Measurements from ENCODE around the gene DCHS2.

DCHS2 gene

GRCh38 chr4:154320521-154320920 lies 171.1 kb downstream of the DCHS2 start:
- Histone ChIP-seq H4K12ac (ENCODE audit: low read depth, low read length) (no peak overlapping the region), H2AK5ac (ENCODE audit: low read length) (no peak overlapping the region), H3K27me3 (ENCODE audit: insufficient read depth, low read length) (no peaks in the 10 kb centered on the region), H3K4me2 (ENCODE audit: low read length) (no peak overlapping the region), H3K36me3 (ENCODE audit: control insufficient read depth in 1 of 2, insufficient read depth in 2 of 2, low read length in 2 of 2) (no peaks in the 10 kb centered on the region), H3K18ac (ENCODE audit: low read length) (no peak overlapping the region), H3K9me3 (ENCODE audit: insufficient read depth, low read depth, low read length) (no peaks in the 10 kb centered on the region), H3K14ac (ENCODE audit: low read length) (no peak overlapping the region), H3K4me3 (ENCODE audit: low read depth, low read length) (no peak overlapping the region), H3K23ac (ENCODE audit: low read length) (no peak overlapping the region), H3K9ac (ENCODE audit: low read length) (no peak overlapping the region), H3K4me1 (ENCODE audit: control insufficient read depth in 1 of 2, insufficient read depth in 2 of 2, low read length in 2 of 2) (no peaks in the 10 kb centered on the region), H2BK5ac (ENCODE audit: low read depth, low read length, poor library complexity) (no peak overlapping the region), H2BK120ac (ENCODE audit: insufficient read depth, low read length, poor library complexity) (no peak overlapping the region), H3K79me2 (ENCODE audit: control insufficient read depth, insufficient read depth, low read length, poor library complexity) (no peaks in the 10 kb centered on the region), H4K91ac (ENCODE audit: low read depth, low read length) (no peak overlapping the region), H2AFZ (ENCODE audit: insufficient read depth, low read length, poor library complexity) (no peak overlapping the region), H3K79me1 (ENCODE audit: low read length) (no peaks in the 10 kb centered on the region), H3K27ac (ENCODE audit: low read depth, low read length) (no peak overlapping the region), H2BK12ac (ENCODE audit: low read length) (no peak overlapping the region), H3K4ac (ENCODE audit: low read depth, low read length) (no peak overlapping the region), H4K8ac (ENCODE audit: low read depth, low read length) (no peak overlapping the region)
- no CpG with 5 or more reads among the region's 6 CpGs for WGBS (ENCODE audit: extremely low coverage, insufficient coverage, insufficient read length)
- no peak for DNase-seq

DNA sequence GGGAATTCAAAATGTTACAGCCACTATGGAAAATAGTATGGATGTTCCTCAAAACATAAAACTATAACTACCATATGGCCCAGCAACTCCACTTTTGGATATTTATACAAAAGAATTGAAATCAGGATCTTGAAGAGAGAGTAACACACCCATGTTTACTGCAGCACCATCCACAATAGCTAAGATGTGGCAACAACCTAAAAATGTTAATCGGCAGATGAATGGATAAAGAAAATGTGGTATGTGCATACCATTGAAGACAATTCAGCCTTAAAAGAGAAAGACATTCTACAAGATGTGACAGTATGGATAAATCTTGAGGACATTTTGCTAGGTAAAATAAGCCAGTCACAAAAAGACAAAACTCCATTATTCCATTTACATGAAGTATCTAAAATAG lies 171.9 kb downstream of the DCHS2 start:
- no peak overlapping the region for H4K12ac ChIP-seq (ENCODE audit: low read depth, low read length)
- no peak overlapping the region for H3K23ac ChIP-seq (ENCODE audit: low read length)
- no peak overlapping the region for H3K4me2 ChIP-seq (ENCODE audit: low read length)
- no peak overlapping the region for H2AFZ ChIP-seq (ENCODE audit: insufficient read depth, low read length, poor library complexity)
- H2BK5ac ChIP-seq (ENCODE audit: low read depth, low read length, poor library complexity): no peak overlapping the region
- H2BK12ac ChIP-seq (ENCODE audit: low read length): no peak overlapping the region
- H3K79me2 ChIP-seq (ENCODE audit: control insufficient read depth, insufficient read depth, low read length, poor library complexity): no peaks in the 10 kb centered on the region
- no peaks in the 10 kb centered on the region for H3K9me3 ChIP-seq (ENCODE audit: insufficient read depth, low read depth, low read length)
- WGBS (ENCODE audit: extremely low coverage, insufficient coverage, insufficient read length): no CpG with 5 or more reads among the region's 1 CpG
- no peak overlapping the region for H3K4ac ChIP-seq (ENCODE audit: low read depth, low read length)
- no peak overlapping the region for H3K4me3 ChIP-seq (ENCODE audit: low read depth, low read length)
- no peak overlapping the region for H3K14ac ChIP-seq (ENCODE audit: low read length)
- H3K18ac ChIP-seq (ENCODE audit: low read length): no peak overlapping the region
- no peak overlapping the region for H2AK5ac ChIP-seq (ENCODE audit: low read length)
- H3K4me1 ChIP-seq (ENCODE audit: control insufficient read depth in 1 of 2, insufficient read depth in 2 of 2, low read length in 2 of 2): no peaks in the 10 kb centered on the region
- DNase-seq: no peak
- H3K27ac ChIP-seq (ENCODE audit: low read depth, low read length): no peak overlapping the region
- no peak overlapping the region for H3K9ac ChIP-seq (ENCODE audit: low read length)
- H4K91ac ChIP-seq (ENCODE audit: low read depth, low read length): no peak overlapping the region
- H3K27me3 ChIP-seq (ENCODE audit: insufficient read depth, low read length): no peaks in the 10 kb centered on the region
- no peaks in the 10 kb centered on the region for H3K79me1 ChIP-seq (ENCODE audit: low read length)
- no peak overlapping the region for H4K8ac ChIP-seq (ENCODE audit: low read depth, low read length)
- no peaks in the 10 kb centered on the region for H3K36me3 ChIP-seq (ENCODE audit: control insufficient read depth in 1 of 2, insufficient read depth in 2 of 2, low read length in 2 of 2)
- no peak overlapping the region for H2BK120ac ChIP-seq (ENCODE audit: insufficient read depth, low read length, poor library complexity)

DNA sequence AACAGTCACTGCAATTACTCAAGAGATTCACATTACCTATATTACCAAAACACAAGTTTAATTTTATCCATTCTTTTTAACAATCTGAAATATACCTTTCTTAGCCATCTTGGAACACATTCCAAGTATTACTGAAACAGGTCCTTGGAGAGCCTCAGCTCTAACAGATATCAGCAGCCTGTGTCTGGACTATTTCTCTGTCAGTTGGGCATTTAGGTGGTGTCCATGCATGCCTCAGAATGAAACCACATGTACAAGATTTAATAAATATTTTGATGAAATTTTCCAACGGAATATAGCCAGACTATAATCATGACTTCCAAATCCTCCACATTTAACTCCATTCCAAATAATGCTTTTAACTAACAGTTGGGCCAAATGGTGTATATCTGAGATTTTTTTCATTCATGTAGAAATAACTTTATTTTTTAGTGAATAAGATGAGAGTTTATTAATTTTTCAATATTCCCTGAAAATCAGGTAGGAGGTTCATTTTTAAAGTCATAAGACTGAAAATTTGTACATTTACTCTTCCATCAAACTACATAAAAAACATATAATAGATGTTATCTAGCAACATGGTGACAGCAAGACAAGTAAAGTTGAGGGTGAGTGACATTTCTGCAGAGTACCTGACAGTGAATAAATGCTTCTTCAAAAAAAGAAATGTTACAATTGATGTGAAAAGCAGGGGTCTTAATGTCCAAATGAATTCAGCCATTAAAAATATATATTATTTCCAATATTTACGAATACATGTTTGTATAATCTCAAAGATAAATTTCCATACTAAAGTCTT lies 174.2 kb downstream of the DCHS2 start:
- Histone ChIP-seq H3K23ac (ENCODE audit: low read length) (no peak overlapping the region), H3K36me3 (ENCODE audit: control insufficient read depth in 1 of 2, insufficient read depth in 2 of 2, low read length in 2 of 2) (no peaks in the 10 kb centered on the region), H2AFZ (ENCODE audit: insufficient read depth, low read length, poor library complexity) (no peak overlapping the region), H4K8ac (ENCODE audit: low read depth, low read length) (no peak overlapping the region), H3K9ac (ENCODE audit: low read length) (no peak overlapping the region), H3K27me3 (ENCODE audit: insufficient read depth, low read length) (no peaks in the 10 kb centered on the region), H2BK5ac (ENCODE audit: low read depth, low read length, poor library complexity) (no peak overlapping the region), H3K79me1 (ENCODE audit: low read length) (no peaks in the 10 kb centered on the region), H3K18ac (ENCODE audit: low read length) (no peak overlapping the region), H3K27ac (ENCODE audit: low read depth, low read length) (no peak overlapping the region), H3K4me2 (ENCODE audit: low read length) (no peak overlapping the region), H3K4me1 (ENCODE audit: control insufficient read depth in 1 of 2, insufficient read depth in 2 of 2, low read length in 2 of 2) (no peaks in the 10 kb centered on the region), H4K91ac (ENCODE audit: low read depth, low read length) (no peak overlapping the region), H3K9me3 (ENCODE audit: insufficient read depth, low read depth, low read length) (no peaks in the 10 kb centered on the region), H3K4me3 (ENCODE audit: low read depth, low read length) (no peak overlapping the region), H4K12ac (ENCODE audit: low read depth, low read length) (no peak overlapping the region), H2BK12ac (ENCODE audit: low read length) (no peak overlapping the region), H3K4ac (ENCODE audit: low read depth, low read length) (no peak overlapping the region), H3K79me2 (ENCODE audit: control insufficient read depth, insufficient read depth, low read length, poor library complexity) (no peaks in the 10 kb centered on the region), H2BK120ac (ENCODE audit: insufficient read depth, low read length, poor library complexity) (no peak overlapping the region), H2AK5ac (ENCODE audit: low read length) (no peak overlapping the region), H3K14ac (ENCODE audit: low read length) (no peak overlapping the region)
- DNase-seq: no peak
- no CpG with 5 or more reads among the region's 2 CpGs for WGBS (ENCODE audit: extremely low coverage, insufficient coverage, insufficient read length)

GRCh38 chr4:154315741-154316140 lies 175.9 kb downstream of the DCHS2 start:
- H3K4me3 ChIP-seq (ENCODE audit: low read depth, low read length): no peak overlapping the region
- H3K4me2 ChIP-seq (ENCODE audit: low read length): no peak overlapping the region
- H3K18ac ChIP-seq (ENCODE audit: low read length): no peak overlapping the region
- no peak overlapping the region for H2BK12ac ChIP-seq (ENCODE audit: low read length)
- no peaks in the 10 kb centered on the region for H3K79me2 ChIP-seq (ENCODE audit: control insufficient read depth, insufficient read depth, low read length, poor library complexity)
- H3K4ac ChIP-seq (ENCODE audit: low read depth, low read length): no peak overlapping the region
- H3K9me3 ChIP-seq (ENCODE audit: insufficient read depth, low read depth, low read length): no peaks in the 10 kb centered on the region
- H3K9ac ChIP-seq (ENCODE audit: low read length): no peak overlapping the region
- H3K27me3 ChIP-seq (ENCODE audit: insufficient read depth, low read length): no peaks in the 10 kb centered on the region
- no peak overlapping the region for H3K27ac ChIP-seq (ENCODE audit: low read depth, low read length)
- DNase-seq: no peak
- no peaks in the 10 kb centered on the region for H3K4me1 ChIP-seq (ENCODE audit: control insufficient read depth in 1 of 2, insufficient read depth in 2 of 2, low read length in 2 of 2)
- no peak overlapping the region for H4K91ac ChIP-seq (ENCODE audit: low read depth, low read length)
- no peak overlapping the region for H2BK120ac ChIP-seq (ENCODE audit: insufficient read depth, low read length, poor library complexity)
- H4K12ac ChIP-seq (ENCODE audit: low read depth, low read length): no peak overlapping the region
- H2AFZ ChIP-seq (ENCODE audit: insufficient read depth, low read length, poor library complexity): no peak overlapping the region
- no peak overlapping the region for H4K8ac ChIP-seq (ENCODE audit: low read depth, low read length)
- no peaks in the 10 kb centered on the region for H3K36me3 ChIP-seq (ENCODE audit: control insufficient read depth in 1 of 2, insufficient read depth in 2 of 2, low read length in 2 of 2)
- no peak overlapping the region for H2BK5ac ChIP-seq (ENCODE audit: low read depth, low read length, poor library complexity)
- H2AK5ac ChIP-seq (ENCODE audit: low read length): no peak overlapping the region
- no peak overlapping the region for H3K14ac ChIP-seq (ENCODE audit: low read length)
- H3K79me1 ChIP-seq (ENCODE audit: low read length): no peaks in the 10 kb centered on the region
- no peak overlapping the region for H3K23ac ChIP-seq (ENCODE audit: low read length)
